ENCODE measurements around the gene PARVA.

PARVA gene

DNA sequence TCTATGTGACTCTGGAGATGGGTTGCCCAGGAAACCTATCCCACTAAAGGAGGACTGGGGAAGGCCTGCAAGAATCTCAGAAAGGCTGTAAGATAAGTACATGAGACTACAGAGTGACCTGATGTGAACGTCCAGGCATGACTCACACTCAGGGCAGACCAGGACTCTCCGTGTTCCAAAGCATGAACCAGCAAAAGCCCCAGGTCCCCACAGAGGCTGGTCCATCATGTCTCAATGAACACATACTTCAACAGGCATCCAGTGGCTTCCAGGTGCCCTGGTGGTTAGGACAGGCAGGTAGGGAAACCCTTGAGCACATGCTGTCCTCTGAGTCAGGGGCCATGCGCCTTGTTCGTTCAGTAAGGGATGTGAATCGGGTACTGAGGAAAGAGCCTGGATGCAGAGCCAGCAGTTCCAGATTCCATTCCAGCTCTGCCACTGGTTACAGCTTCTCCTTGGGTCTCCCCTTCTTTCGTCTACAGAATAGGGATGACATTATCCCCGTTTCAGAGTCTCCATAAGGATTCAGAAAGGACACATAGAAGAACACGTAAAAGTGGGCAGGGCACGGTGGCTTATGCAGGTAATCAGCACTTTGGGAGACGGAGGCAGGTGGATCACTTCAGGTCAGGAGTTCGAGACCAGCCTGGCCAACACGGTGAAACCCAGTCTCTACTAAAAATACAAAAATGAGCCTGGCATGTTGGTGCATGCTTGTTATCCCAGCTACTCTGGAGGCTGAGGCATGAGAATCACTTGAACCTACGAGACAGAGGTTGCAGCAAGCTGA, 167.8 kb downstream of the PARVA start:
- DNase-seq (ENCODE audit: extremely low read depth in 1 of 2, low read depth in 1 of 2) = no peak

GRCh38 chr11:12546122-12546521, 168.8 kb downstream of the PARVA start:
- DNase-seq (ENCODE audit: extremely low read depth in 1 of 2, low read depth in 1 of 2) = no peak

DNA sequence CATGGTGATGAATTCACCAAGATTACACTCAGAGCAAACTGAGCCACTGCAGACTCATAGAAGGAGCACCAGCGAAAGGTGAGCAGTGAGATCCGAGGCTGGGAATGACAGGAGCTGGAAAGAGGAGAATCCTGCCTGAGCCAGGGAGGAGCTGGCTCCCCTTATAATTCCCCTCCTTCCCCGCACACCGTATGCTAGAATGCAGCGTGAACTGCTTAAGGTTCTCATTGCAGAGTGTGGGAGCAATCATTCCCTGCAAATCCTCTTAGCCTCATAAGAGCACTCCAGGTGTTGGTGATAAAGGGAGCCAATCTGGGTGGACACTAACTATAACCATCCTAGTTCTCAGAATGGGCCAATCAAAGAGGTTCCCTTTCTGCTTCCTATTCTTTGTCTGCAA, 169.3 kb downstream of the PARVA start:
- no peak for DNase-seq (ENCODE audit: extremely low read depth in 1 of 2, low read depth in 1 of 2)

DNA sequence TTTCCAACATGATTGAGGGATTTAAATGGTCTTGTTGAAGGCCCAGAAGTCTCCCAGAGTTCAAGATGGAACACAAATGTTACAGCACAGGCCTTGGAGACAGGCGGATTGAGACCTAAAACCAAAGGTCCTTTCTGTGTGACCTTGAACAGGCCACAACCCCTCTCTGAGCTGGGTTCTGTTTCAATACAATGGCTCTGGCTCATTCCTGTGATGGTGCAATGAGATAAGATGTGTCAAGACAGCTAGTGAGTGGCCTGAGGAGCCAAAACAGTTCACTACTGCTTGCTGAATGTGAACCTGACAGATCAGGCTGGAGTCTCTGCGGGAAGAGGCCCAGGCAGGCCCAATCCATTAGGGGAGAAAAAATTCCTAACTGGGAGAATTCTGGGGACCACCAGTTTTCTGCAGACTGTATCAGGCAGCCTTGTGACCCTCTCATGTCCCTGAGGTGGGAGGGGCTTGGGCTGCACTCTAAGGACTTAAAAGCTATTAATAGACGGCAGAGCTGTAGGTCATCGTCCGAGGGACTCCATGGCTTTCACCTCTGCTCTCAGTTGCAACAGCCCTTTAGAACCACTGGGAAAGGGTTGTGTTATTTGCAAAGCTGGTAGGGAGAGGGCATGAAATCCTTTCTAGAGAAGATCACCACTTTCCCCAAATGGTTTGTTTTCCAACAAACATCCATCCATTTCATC, 170.7 kb downstream of the PARVA start:
- no peak for DNase-seq (ENCODE audit: extremely low read depth in 1 of 2, low read depth in 1 of 2)

DNA sequence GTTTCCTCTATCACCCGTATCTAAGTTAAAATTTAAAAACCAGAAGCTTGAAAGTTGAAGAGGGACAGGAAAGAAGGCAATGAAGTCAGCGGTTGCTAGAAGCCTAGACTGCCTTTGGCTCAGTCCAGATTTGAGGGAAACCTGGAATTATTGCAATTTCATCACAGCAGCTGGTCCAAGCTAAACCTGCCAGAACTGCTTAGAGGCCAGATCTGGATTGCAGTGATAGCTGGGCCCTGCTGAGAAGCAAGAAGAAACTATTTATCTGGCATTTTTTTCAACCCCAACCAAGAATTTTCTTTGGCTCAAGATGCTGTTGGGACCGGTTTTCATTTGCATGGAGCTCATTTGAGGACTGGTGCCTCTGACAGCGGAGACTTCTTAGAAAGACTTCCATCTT, 175.3 kb downstream of the PARVA start:
- DNase-seq (ENCODE audit: extremely low read depth in 1 of 2, low read depth in 1 of 2) = no peak

DNA sequence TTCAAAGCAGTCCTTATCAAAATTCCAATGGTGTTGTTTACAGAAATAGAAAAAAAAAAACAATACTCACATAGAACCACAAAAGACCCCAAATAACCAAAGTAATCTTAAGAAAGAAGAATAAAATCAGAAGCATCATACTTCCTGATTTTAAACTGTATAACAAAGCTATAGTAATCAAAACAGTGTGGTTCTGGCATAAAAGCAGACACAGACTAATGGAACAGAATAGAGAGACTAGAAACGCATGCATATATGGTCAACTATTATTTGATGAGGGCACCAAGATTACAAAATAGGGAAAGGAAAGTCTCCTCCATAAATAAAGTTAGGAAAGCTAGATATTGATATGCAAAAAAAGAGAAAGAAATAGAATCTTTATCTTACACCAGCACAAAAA, 176.8 kb downstream of the PARVA start:
- DNase-seq (ENCODE audit: extremely low read depth in 1 of 2, low read depth in 1 of 2) = no peak

DNA sequence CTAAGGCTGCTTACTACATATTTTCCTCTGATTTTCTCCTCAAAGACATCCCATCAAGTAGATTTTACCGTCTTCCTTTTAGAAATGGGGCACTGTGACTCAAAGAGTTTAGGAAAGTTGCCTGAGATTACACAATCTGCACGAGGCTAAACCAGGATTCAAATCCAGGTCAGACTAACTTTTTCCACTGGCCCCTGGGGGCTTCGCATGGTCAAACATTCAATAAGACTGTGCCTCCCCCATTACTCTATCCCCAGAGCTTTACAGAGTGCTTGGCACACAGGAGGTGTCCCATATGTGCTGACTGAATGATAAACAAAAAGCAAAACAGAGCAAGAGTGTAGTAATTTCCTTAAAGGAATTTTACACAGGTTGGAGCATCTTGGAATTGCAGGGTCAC, 178.8 kb downstream of the PARVA start:
- DNase-seq (ENCODE audit: extremely low read depth in 1 of 2, low read depth in 1 of 2) = no peak

- DNase-seq (ENCODE audit: extremely low read depth in 1 of 2, low read depth in 1 of 2) = no peak
Observed at GRCh38 chr11:12556788-12557384, 179.5 kb downstream of the PARVA start.

- no peak for DNase-seq (ENCODE audit: extremely low read depth in 1 of 2, low read depth in 1 of 2)
Observed at GRCh38 chr11:12559011-12559410, 181.6 kb downstream of the PARVA start.

- DNase-seq (ENCODE audit: extremely low read depth in 1 of 2, low read depth in 1 of 2) = no peak
Observed at GRCh38 chr11:12560362-12560761, 183.0 kb downstream of the PARVA start.

DNA sequence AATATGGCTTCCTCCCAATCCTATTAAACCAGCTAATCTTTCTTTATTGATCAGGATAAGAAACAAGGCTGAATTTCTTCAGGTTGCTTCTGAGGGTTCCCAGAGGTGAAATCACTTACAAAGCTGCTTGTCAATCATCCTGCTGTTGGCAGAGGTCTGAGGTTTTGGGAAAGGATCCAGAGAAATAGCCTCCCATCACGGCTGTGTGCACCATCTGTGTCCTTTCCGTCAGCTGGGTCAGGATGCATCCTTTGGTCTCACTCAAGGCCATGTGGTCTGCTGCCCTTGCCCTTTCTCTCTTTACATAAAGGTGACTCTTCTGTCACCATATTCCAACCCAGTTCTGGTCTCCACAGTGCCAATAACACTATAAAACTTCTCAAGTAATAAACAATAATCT, 183.5 kb downstream of the PARVA start:
- no peak for DNase-seq (ENCODE audit: extremely low read depth in 1 of 2, low read depth in 1 of 2)

DNA sequence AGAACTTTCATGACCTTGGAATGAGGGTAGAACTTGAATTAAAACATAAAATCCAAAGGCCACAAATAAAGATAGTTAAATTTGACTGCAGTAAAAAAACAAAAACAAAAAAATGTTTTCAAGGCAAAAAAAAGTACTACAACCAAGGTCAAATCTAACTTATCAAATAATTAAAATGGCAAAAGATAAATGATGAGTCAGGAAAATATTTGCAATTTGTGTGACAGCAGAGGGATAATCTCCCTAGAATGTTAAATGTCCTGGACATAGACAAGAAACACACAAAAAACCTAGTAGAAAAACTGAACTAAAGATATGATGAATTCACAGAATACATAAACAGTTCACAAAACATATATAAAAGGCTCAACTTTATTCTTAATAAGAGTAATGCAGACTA, 186.6 kb downstream of the PARVA start:
- no peak for DNase-seq (ENCODE audit: extremely low read depth in 1 of 2, low read depth in 1 of 2)

DNA sequence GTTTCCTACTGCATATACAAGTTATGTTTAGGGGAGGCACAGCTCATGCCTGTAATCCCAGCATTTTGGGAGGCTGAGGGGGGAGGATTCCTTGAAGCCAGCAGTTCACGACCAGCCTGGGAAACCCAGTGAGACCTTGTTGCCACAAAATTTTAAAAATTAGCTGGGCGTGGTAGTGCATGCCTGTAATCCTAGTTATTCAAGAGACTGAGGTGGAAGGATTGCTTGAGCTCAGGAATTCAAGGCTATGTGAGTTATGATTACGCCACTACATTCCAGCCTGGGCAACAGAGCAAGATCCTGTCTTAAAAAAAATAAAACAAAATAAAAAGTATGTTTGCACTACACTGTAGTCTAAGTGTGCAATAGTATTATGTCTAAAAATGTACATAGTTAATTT, 188.0 kb downstream of the PARVA start:
- no peak for DNase-seq (ENCODE audit: extremely low read depth in 1 of 2, low read depth in 1 of 2)

GRCh38 chr11:12567746-12568460, 190.5 kb downstream of the PARVA start:
- no peak for DNase-seq (ENCODE audit: extremely low read depth in 1 of 2, low read depth in 1 of 2)

- no peak for DNase-seq (ENCODE audit: extremely low read depth in 1 of 2, low read depth in 1 of 2)
Observed at GRCh38 chr11:12569499-12570425, 192.4 kb downstream of the PARVA start.

GRCh38 chr11:12573707-12574485, 196.5 kb downstream of the PARVA start:
- no peak for DNase-seq (ENCODE audit: extremely low read depth in 1 of 2, low read depth in 1 of 2)

- DNase-seq (ENCODE audit: extremely low read depth in 1 of 2, low read depth in 1 of 2) = no peak
Observed at GRCh38 chr11:12577725-12578644, 200.6 kb downstream of the PARVA start.

GRCh38 chr11:12581416-12581815, 204.0 kb downstream of the PARVA start:
- no peak for DNase-seq (ENCODE audit: extremely low read depth in 1 of 2, low read depth in 1 of 2)

DNA sequence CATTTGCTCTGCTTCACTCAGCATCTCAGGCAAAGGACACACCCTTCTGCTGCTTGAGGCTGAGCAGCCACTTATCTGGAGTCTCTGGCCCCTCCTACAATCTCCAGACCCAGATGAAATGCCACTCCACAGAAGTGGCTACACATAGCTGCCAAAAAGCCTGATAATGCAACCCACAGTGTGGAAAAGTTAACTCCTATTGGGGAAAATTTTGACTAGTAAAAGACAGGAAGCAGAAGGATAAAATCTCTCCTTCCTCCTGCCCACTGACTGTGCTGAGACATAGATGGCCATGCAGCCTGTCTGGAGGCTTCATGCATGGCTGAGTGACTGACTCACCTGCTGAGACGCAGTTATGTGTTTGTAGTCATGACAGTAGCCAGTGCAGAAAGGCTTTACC, 204.6 kb downstream of the PARVA start:
- DNase-seq (ENCODE audit: extremely low read depth in 1 of 2, low read depth in 1 of 2) = no peak

Measured in stimulated activated CD8-positive, alpha-beta memory T cell treated with anti-CD3 and anti-CD28 coated beads, Interleukin-7, amount 100 ng/mL, for 48 hours (primary cell).